ENCODE measurements around the gene ZNF629. TPM values are rescaled to one million over a fixed set of nuclear protein-coding genes. Genes with fewer than 3 reads are reported as not detected.
"Not testable (repeated sequence)": the region's sequence is repeated elsewhere in the genome, so short reads cannot be mapped to it uniquely, and the experiment has no call there.

The ZNF629 gene
- total RNA-seq, 2 experiments from 2014 or later: 1.0 to 2.5 TPM

DNA sequence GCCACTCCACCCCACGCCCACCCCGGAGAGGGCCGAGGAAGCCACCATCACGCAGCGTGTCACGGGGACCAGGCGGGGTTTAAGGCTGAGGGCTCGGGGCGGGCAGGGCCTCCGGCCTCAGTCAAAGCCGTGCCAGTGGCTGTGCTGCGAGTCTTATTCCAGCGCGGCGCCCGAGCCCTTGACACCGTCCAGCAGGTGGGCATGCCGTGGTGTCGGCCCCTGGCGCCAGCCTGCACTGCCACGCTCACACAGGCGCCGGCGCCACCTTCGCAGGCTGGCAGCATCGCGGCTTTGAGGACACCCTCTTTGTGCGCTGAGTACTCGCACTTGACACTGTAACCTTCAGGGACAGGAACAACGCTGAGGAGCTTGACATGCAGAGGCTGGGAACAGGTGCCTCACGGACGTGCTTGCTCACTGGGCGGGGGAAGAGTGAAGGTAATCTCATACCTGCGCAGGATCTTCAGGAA is 34.0 kb upstream of the ZNF629 start:
- Histone ChIP-seq H3K79me2 (ENCODE audit: insufficient read depth, low read depth, low read length) (no peaks in the 10 kb centered on the region), H3K4me1 (ENCODE audit: insufficient read depth, low read length, poor library complexity, severe bottlenecking) (no peaks in the 10 kb centered on the region), H2AFZ (ENCODE audit: low read length) (no peak overlapping the region), H3K4me2 (ENCODE audit: low read length) (no peak overlapping the region), H3K9me2 (ENCODE audit: insufficient read depth, low read length) (no peaks in the 10 kb centered on the region), H3K36me3 (ENCODE audit: insufficient read depth, low read length) (no peaks in the 10 kb centered on the region), H4K20me1 (ENCODE audit: insufficient read depth, low read length) (no peaks in the 10 kb centered on the region), H3K9me3 (ENCODE audit: low read length) (no peaks in the 10 kb centered on the region), H3K27ac (ENCODE audit: low read depth, low read length, poor library complexity, severe bottlenecking) (no peak overlapping the region), H3K4me3 (ENCODE audit: low read depth, low read length, poor library complexity, severe bottlenecking) (no peak overlapping the region)
- POLR2A ChIA-PET: no interaction called here
- TF ChIP-seq, protein P1, sequence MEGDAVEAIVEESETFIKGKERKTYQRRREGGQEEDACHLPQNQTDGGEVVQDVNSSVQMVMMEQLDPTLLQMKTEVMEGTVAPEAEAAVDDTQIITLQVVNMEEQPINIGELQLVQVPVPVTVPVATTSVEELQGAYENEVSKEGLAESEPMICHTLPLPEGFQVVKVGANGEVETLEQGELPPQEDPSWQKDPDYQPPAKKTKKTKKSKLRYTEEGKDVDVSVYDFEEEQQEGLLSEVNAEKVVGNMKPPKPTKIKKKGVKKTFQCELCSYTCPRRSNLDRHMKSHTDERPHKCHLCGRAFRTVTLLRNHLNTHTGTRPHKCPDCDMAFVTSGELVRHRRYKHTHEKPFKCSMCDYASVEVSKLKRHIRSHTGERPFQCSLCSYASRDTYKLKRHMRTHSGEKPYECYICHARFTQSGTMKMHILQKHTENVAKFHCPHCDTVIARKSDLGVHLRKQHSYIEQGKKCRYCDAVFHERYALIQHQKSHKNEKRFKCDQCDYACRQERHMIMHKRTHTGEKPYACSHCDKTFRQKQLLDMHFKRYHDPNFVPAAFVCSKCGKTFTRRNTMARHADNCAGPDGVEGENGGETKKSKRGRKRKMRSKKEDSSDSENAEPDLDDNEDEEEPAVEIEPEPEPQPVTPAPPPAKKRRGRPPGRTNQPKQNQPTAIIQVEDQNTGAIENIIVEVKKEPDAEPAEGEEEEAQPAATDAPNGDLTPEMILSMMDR (conservative IDR thresholded peaks at IDR 0.05; ENCODE audit: low read length): no peak
- no peak for TF ChIP-seq EZH2phosphoT487 (IDR thresholded peaks at IDR 0.05; ENCODE audit: borderline replicate concordance, low read depth, low read length)
- no peak for DNase-seq (ENCODE audit: low spot score)
- CTCF ChIA-PET (ENCODE audit: unreplicated experiment): no interaction called here
- intact Hi-C loops (cut with micrococcal nuclease; ENCODE audit: unreplicated experiment): no loop called here
- no TSS peak for BruUV-seq (replicated peaks)

DNA sequence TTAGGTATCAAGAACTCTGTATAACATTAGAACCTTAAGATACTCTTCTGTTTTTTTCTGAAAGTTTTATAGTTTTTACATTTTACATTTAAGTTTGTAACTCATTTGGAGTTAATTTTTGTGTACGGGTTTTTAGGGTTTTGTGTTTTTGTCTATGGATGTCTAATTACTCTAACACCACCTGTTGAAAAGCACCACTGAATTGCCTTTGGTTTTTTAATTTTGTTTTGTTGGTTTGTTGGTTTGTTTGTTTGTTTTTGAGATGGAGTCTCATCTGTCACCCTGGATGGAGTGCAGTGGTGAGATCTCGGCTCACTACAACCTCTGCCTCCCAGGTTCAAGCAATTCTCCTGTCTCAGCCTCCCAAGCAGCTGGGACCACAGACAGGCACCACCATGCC is 29.8 kb upstream of the ZNF629 start:
- Histone ChIP-seq H3K36me3 (ENCODE audit: insufficient read depth, low read length) (no peaks in the 10 kb centered on the region), H3K4me3 (ENCODE audit: low read depth, low read length, poor library complexity, severe bottlenecking) (no peak overlapping the region), H3K4me2 (ENCODE audit: low read length) (no peak overlapping the region), H3K27ac (ENCODE audit: low read depth, low read length, poor library complexity, severe bottlenecking) (no peak overlapping the region), H3K9me2 (ENCODE audit: insufficient read depth, low read length) (no peaks in the 10 kb centered on the region), H2AFZ (ENCODE audit: low read length) (no peak overlapping the region), H3K9me3 (ENCODE audit: low read length) (no peaks in the 10 kb centered on the region), H3K4me1 (ENCODE audit: insufficient read depth, low read length, poor library complexity, severe bottlenecking) (peaks cover 14% of the 10 kb centered on the region), H3K79me2 (ENCODE audit: insufficient read depth, low read depth, low read length) (no peaks in the 10 kb centered on the region), H4K20me1 (ENCODE audit: insufficient read depth, low read length) (no peaks in the 10 kb centered on the region)
- no peak for TF ChIP-seq EZH2phosphoT487 (IDR thresholded peaks at IDR 0.05; ENCODE audit: borderline replicate concordance, low read depth, low read length)
- TF ChIP-seq, protein P1 (conservative IDR thresholded peaks at IDR 0.05; ENCODE audit: low read length): no peak
- CTCF ChIA-PET (ENCODE audit: unreplicated experiment): no interaction called here
- POLR2A ChIA-PET: interaction anchor here (1.1 kb wide), 1 partner anchor 69 kb away, joined by 5 read pairs; the partner anchor contains the start of gene PHKG2
- no TSS peak for BruUV-seq (replicated peaks)
- intact Hi-C loops (cut with micrococcal nuclease; ENCODE audit: unreplicated experiment): no loop called here
- no peak for DNase-seq (ENCODE audit: low spot score)

GRCh38 chr16:30813821-30814189 is 26.8 kb upstream of the ZNF629 start:
- Histone ChIP-seq H3K9me2 (ENCODE audit: insufficient read depth, low read length) (no peaks in the 10 kb centered on the region), H3K79me2 (ENCODE audit: insufficient read depth, low read depth, low read length) (no peaks in the 10 kb centered on the region), H3K9me3 (ENCODE audit: low read length) (no peaks in the 10 kb centered on the region), H4K20me1 (ENCODE audit: insufficient read depth, low read length) (no peaks in the 10 kb centered on the region), H3K4me2 (ENCODE audit: low read length) (peak overlapping the region; percentile 74), H3K4me1 (ENCODE audit: insufficient read depth, low read length, poor library complexity, severe bottlenecking) (peaks cover 14% of the 10 kb centered on the region), H3K36me3 (ENCODE audit: insufficient read depth, low read length) (no peaks in the 10 kb centered on the region), H3K27ac (ENCODE audit: low read depth, low read length, poor library complexity, severe bottlenecking) (peak overlapping the region; percentile 13), H2AFZ (ENCODE audit: low read length) (peak overlapping the region; percentile 97), H3K4me3 (ENCODE audit: low read depth, low read length, poor library complexity, severe bottlenecking) (peak overlapping the region; percentile 61)
- intact Hi-C loops (cut with micrococcal nuclease; ENCODE audit: unreplicated experiment): loop anchor here (1.0 kb wide), 1 partner anchor 66 kb away; the partner anchor contains the start of gene PHKG2
- TSS peak; percentile 85 for BruUV-seq (replicated peaks)
- DNase-seq (ENCODE audit: low spot score): no peak
- CTCF ChIA-PET (ENCODE audit: unreplicated experiment): interaction anchor here (1.0 kb wide), 1 partner anchor 61 kb away, joined by 3 read pairs; no protein-coding TSS in a partner anchor
- no peak for TF ChIP-seq EZH2phosphoT487 (IDR thresholded peaks at IDR 0.05; ENCODE audit: borderline replicate concordance, low read depth, low read length)
- TF ChIP-seq, protein P1 (conservative IDR thresholded peaks at IDR 0.05; ENCODE audit: low read length): no peak
- POLR2A ChIA-PET: interaction anchor here (0.6 to 1.0 kb wide), 4 partner anchors 8 to 78 kb away, joined by 3 to 5 read pairs (median 3); no protein-coding TSS in a partner anchor

DNA sequence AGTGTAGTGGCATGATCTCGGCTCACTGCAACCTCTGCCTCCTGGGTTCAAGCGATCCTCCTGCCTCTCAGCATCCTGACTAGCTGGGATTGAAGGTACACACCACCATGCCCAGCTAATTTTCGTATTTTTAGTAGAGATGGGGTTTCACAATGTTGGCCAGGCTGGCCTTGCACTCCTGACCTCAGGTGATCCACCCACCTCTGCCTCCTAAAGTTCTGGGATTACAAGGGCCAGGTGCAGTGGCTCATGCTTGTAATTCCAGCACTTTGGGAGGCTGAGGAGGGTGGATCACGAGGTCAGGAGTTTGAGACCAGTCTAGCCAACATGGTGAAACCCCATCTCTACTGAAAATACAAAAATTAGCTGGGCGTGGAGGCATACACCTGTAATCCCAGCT is 22.7 kb upstream of the ZNF629 start:
- BruUV-seq (replicated peaks); H4K20me1 ChIP-seq (ENCODE audit: insufficient read depth, low read length); H3K9me3 ChIP-seq (ENCODE audit: low read length); POLR2A ChIA-PET; H2AFZ ChIP-seq (ENCODE audit: low read length); H3K36me3 ChIP-seq (ENCODE audit: insufficient read depth, low read length); H3K4me3 ChIP-seq (ENCODE audit: low read depth, low read length, poor library complexity, severe bottlenecking); H3K27ac ChIP-seq (ENCODE audit: low read depth, low read length, poor library complexity, severe bottlenecking); H3K79me2 ChIP-seq (ENCODE audit: insufficient read depth, low read depth, low read length); CTCF ChIA-PET (ENCODE audit: unreplicated experiment); H3K4me2 ChIP-seq (ENCODE audit: low read length); H3K4me1 ChIP-seq (ENCODE audit: insufficient read depth, low read length, poor library complexity, severe bottlenecking); H3K9me2 ChIP-seq (ENCODE audit: insufficient read depth, low read length); intact Hi-C loops (cut with micrococcal nuclease; ENCODE audit: unreplicated experiment); DNase-seq (ENCODE audit: low spot score): not testable (repeated sequence)

All from OCI-LY7 (cell line).